Right kidney (tissue), 1 donor: ENCODE results near the gene SLC28A1.

Experiments used
- DNase-seq: peaks from one replicate; pipeline ENCODE4 v3.0.0-alpha.2; 2016

Gene SLC28A1

GRCh38 chr15:84886211-84886983, 1.9 kb downstream of the SLC28A1 start:
- no peak for DNase-seq

- no peak for DNase-seq
Measured at GRCh38 chr15:84886984-84887299, 2.5 kb downstream of the SLC28A1 start.

- no peak for DNase-seq
Measured at GRCh38 chr15:84887938-84888337, 3.5 kb downstream of the SLC28A1 start.

- no peak for DNase-seq
Measured at GRCh38 chr15:84888639-84889038, 4.2 kb downstream of the SLC28A1 start.

- no peak for DNase-seq
Measured at GRCh38 chr15:84889313-84889990, 5.0 kb downstream of the SLC28A1 start.

GRCh38 chr15:84889991-84890669, 5.7 kb downstream of the SLC28A1 start:
- no peak for DNase-seq

GRCh38 chr15:84890670-84891162, 6.3 kb downstream of the SLC28A1 start:
- DNase-seq: no peak

- no peak for DNase-seq
Measured at GRCh38 chr15:84891339-84891738, 6.9 kb downstream of the SLC28A1 start.

GRCh38 chr15:84892786-84893307, 8.4 kb downstream of the SLC28A1 start:
- no peak for DNase-seq

- DNase-seq: no peak
Measured at GRCh38 chr15:84893607-84894006, 9.1 kb downstream of the SLC28A1 start.

- no peak for DNase-seq
Measured at GRCh38 chr15:84894736-84895425, 10.4 kb downstream of the SLC28A1 start.

GRCh38 chr15:84898761-84899160, 14.3 kb downstream of the SLC28A1 start:
- no peak for DNase-seq

- no peak for DNase-seq
Measured at GRCh38 chr15:84899750-84900149, 15.3 kb downstream of the SLC28A1 start.

- no peak for DNase-seq
Measured at GRCh38 chr15:84901540-84901939, 17.1 kb downstream of the SLC28A1 start.

- DNase-seq: no peak
Measured at GRCh38 chr15:84903751-84904150, 19.3 kb downstream of the SLC28A1 start.

- no peak for DNase-seq
Measured at GRCh38 chr15:84904419-84904818, 20.0 kb downstream of the SLC28A1 start.

GRCh38 chr15:84905016-84905916, 20.8 kb downstream of the SLC28A1 start:
- DNase-seq: no peak

- DNase-seq: no peak
Measured at GRCh38 chr15:84907731-84908130, 23.3 kb downstream of the SLC28A1 start.

GRCh38 chr15:84908564-84908963, 24.1 kb downstream of the SLC28A1 start:
- no peak for DNase-seq

GRCh38 chr15:84909029-84909428, 24.6 kb downstream of the SLC28A1 start:
- DNase-seq: no peak

GRCh38 chr15:84909782-84910181, 25.3 kb downstream of the SLC28A1 start:
- no peak for DNase-seq
